CD1c-positive myeloid dendritic cell (primary cell): Measurements from ENCODE around the gene MTMR8.
A peak's percentile ranks its signal among the peaks of the same experiment; 100 is the strongest.
"Not testable (repeated sequence)": the region's sequence is repeated elsewhere in the genome, so short reads cannot be mapped to it uniquely, and the experiment has no call there.

ENCODE experiments used
- DNase-seq: peaks from one replicate; pipeline ENCODE4 v3.0.0-alpha.2; 2016; ENCODE audit errors: extremely low spot score

Gene MTMR8

DNA sequence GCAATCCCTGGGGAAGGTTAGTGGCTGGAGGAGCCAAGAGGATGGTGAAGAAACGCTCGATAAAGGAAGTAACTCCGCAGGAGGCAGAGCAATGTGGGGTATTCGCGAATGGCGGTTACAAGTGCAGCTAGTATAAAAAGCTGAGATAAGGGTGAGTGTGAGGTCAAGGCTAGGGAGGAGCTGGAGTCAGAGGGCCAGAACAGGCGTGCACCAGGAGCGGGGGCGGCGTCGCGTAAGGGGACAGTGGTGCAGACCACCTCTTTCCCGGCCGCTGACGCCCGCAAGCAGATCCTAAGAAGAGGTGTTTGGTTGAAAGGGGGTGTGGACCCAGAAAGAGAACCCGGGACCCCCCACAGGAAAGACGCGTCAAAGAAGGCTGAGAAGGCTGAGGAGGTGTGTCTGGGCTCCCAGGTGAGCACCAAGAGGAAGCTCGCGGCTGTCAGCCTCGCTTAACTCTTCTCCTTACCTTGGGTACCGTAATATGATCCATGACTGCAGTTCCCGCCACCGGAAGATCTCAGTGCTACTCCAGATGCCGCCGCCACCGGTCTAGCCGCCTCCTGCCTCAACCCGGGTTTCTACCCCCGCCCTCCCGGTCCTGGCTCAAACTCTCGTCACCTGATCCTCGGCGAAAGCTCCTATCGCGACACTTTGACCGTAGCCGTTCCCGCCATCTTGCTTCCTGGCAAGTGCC, at the start of gene MTMR8:
Gene MTMR8, minus strand, starts transcription at position 579 of the 694 bp plus-strand sequence. Its CDS starts 89 bp downstream, at position 490.
- peak; percentile 74 for DNase-seq

GRCh38 chrX:64439551-64439950, 44.3 kb upstream of the MTMR8 start:
- no peak for DNase-seq

DNA sequence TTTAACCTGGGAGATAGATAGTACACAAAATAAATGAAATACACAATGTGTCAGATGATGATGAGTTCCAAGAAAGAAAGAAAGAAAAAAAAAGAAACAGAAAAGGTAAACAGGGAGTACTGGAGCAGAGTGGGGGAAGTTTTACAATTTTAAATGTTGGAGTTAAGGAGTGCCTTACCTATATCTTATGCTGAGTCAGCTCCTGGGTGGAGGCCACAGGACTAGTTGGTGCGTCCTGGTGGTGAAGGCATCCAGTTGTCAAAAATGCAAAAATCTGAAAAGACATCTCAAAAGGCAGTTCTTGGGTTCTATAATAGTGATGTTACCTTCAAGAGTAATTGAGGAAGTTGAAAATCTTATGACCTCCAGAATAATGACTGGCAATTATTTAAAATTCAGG, 42.4 kb upstream of the MTMR8 start:
- DNase-seq: no peak

- no peak for DNase-seq
These were observed 42.0 kb upstream of the MTMR8 start for GRCh38 chrX:64437218-64437617.

GRCh38 chrX:64428371-64428770, 33.1 kb upstream of the MTMR8 start:
- DNase-seq: no peak

GRCh38 chrX:64427787-64428186, 32.5 kb upstream of the MTMR8 start:
- DNase-seq: no peak

DNA sequence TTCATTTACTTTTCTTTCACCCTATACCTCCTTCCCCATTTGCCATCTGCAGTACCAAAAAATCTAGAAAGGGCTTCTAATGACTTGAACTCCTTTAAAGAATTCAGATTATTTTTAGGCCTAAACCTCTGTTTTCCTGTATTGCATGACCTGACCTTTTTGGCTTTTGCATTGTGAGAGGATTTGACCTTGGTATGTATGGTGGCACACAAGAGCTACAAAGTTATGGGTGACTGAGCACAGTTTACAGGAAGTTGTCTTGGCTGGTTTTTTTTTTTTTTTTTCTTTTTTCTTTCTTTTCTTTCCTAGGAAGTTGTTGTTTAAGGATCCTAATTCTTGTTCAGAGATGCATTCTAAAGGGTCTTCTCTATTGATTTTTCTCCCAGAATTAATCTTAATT, 32.0 kb upstream of the MTMR8 start:
- no peak for DNase-seq

DNA sequence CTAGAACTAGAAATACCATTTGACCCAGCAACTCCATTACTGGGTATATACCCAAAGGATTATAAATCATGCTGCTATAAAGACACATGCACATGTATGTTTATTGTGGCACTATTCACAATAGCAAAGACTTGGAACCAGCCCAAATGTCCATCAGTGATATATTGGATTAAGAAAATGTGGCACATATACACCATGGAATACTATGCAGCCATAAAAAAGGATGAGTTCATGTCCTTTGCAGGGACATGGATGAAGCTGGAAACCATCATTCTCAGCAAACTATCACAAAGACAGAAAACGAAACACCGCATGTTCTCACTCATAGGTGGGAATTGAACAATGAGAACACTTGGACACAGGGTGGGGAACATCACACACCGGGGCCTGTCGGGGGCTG, 14.5 kb upstream of the MTMR8 start:
- DNase-seq: not testable (repeated sequence)

- no peak for DNase-seq
These were observed 2.8 kb upstream of the MTMR8 start for GRCh38 chrX:64398088-64398487.

GRCh38 chrX:64395568-64395929, 297 bp upstream of the MTMR8 start:
- no peak for DNase-seq

GRCh38 chrX:64394059-64394873, 986 bp downstream of the MTMR8 start:
- DNase-seq: no peak

- DNase-seq: no peak
These were observed 5.8 kb downstream of the MTMR8 start for GRCh38 chrX:64389489-64389888.

DNA sequence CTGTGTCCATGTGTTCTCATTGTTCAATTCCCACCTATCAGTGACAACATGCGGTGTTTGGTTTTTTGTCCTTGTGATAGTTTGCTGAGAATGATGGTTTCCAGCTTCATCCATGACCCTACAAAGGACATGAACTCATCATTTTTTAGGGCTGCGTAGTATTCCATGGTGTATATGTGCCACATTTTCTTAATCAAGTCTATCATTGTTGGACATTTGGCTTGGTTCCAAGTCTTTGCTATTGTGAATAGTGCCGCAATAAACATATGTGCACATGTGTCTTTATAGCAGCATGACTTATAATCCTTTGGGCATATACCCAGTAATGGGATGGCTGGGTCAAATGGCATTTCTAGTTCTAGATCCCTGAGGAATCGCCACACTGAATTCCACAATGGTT, 14.5 kb downstream of the MTMR8 start:
- not testable (repeated sequence) for DNase-seq

DNA sequence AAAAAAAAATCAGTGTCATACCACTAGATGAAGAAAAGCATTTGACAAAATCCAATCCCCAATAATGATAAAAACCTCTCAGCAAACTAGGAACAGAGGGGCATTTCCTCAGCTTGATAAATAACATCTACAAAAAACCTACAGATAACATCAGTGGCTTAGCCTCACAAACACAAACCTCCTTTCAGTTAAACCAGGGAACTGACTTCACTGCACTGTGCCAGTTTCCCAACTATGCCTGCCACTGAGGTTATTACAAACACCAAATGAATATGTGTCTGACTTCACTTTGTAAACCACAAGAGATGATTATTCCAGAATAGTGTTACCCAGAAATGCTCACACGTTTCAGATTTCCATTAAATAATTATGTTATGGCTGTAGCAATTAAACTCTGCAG, 15.3 kb downstream of the MTMR8 start:
- DNase-seq: no peak

GRCh38 chrX:64377753-64378152, 17.5 kb downstream of the MTMR8 start:
- DNase-seq: no peak

DNA sequence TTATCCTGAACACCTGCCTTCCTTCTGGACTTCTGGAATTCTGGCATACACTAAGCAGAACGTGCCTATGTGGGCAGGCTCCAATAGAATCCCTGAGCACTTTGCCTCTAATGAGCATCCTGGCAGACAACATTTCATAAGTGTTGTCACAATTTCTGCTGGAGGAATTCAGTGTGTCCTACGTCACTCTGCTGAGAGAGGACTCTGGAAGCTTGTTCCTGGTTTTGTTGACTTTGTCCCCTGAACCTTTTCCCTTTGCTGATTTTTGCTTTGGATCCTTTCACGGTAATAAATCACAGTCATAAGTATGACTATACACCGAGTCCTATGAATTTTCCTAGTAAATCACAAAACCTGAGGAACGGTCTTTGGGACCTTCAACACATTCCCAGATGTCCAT, 43.2 kb downstream of the MTMR8 start:
- DNase-seq: no peak

- DNase-seq: no peak
These were observed 44.7 kb downstream of the MTMR8 start for GRCh38 chrX:64350521-64350920.

GRCh38 chrX:64350047-64350446, 45.2 kb downstream of the MTMR8 start:
- DNase-seq: no peak

GRCh38 chrX:64342811-64343210, 52.4 kb downstream of the MTMR8 start:
- DNase-seq: no peak

GRCh38 chrX:64338296-64338695, 57.0 kb downstream of the MTMR8 start:
- no peak for DNase-seq

- no peak for DNase-seq
These were observed 60.8 kb downstream of the MTMR8 start for GRCh38 chrX:64334467-64334866.

- no peak for DNase-seq
These were observed 65.0 kb downstream of the MTMR8 start for GRCh38 chrX:64330284-64330683.

DNA sequence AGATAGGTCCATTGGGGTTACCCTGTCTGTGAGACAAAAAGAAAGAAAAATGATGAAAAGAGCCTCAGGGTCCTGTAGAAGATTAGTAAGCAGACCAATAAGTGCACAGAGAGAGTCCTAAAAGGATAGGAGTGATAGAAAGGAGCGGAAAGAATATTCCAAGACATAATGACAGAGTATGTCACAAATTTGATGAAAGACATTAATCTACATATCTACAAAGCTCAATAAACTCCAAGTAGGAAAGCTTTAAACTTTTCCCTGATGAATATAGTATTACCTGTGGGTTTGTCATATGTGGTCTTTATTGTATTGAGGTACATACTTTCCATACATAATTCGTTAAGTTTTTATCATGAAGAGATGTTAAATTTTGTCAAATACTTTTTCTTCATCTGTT, 73.7 kb downstream of the MTMR8 start:
- DNase-seq: no peak
